Endometrial microvascular endothelial cells (primary cell): ENCODE data around the gene RAET1G. TPM values are rescaled to one million over a fixed set of nuclear protein-coding genes. Genes with fewer than 3 reads are reported as not detected.
"Not testable (repeated sequence)": the region's sequence is repeated elsewhere in the genome, so short reads cannot be mapped to it uniquely, and the experiment has no call there.

ENCODE experiments used
- in situ Hi-C: cut with HindIII; loops from 2 replicates; pipeline ENCODE4 v1.10.0; 2017; ENCODE audit warnings: low sequenced_read_pairs, low pct_unique_long_range_greater_than_20kb; ENCODE audit errors: inconsistent ontology term
- total RNA-seq: library from RNA; depleted of rRNA; stranded (reverse); fragments of >200 nt; gene quantifications from one replicate; pipeline ENCODE4 v1.2.3, GENCODE V29; 2015; ENCODE audit errors: inconsistent ontology term

RAET1G gene, protein sequence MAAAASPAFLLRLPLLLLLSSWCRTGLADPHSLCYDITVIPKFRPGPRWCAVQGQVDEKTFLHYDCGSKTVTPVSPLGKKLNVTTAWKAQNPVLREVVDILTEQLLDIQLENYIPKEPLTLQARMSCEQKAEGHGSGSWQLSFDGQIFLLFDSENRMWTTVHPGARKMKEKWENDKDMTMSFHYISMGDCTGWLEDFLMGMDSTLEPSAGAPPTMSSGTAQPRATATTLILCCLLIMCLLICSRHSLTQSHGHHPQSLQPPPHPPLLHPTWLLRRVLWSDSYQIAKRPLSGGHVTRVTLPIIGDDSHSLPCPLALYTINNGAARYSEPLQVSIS
- 0.37 TPM for total RNA-seq

DNA sequence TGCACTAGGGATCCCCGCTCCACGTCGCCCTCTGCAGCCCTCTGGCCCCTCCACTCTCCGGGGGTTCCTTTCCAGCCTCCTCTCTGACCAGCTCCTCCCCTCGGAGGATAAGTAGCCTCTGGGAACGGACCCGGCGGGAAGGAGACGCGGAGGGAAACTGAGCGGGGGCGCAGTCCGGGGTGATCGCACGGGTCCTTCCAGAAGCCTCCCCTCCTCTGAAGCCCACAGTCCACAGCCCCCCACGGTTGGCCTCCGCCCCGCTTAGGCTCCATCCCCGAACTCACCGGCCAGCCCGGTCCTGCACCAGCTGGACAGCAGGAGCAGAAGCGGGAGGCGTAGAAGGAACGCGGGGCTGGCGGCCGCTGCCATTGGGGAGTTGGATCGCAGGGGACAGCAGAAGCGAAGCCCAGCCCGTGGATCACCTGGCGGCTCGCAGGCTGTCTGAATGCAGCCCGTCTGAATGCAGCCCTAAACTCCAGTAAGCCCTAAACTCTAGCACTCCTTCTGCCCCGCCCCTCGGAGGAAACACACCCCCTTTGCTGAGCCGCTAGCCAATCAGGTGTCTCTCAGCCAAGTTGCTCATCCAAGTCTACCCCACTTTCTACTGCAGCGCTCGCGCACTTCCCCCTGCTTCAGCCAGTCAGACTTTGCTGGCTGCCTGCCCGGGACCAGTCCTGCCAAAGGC lies at the start of gene RAET1G:
TSS of gene RAET1G (minus strand) at position 480 of the 685 bp plus-strand sequence. CDS start at position 369, 111 bp downstream.
- in situ Hi-C loops = no loop called here

DNA sequence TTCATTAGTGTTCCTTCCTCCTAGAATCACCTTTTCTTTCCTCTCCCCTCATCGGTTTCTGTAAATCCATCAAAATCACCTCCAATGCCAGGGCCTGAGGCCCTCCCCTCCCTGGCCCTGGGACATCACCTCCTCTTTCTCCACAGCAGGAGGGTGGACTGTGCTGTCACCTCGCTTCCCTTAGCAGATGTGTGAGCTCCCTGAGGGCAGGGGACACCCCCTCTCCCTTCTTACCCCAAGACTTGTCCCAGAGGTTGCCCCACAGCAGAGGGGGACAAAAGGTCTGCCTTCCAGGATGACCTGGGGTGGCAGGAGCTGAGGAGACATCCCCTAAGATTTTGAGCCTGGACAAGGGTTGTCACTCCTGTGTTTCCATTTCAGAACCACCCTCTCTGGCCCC lies 46.7 kb upstream of the RAET1G start:
- in situ Hi-C loops = no loop called here

DNA sequence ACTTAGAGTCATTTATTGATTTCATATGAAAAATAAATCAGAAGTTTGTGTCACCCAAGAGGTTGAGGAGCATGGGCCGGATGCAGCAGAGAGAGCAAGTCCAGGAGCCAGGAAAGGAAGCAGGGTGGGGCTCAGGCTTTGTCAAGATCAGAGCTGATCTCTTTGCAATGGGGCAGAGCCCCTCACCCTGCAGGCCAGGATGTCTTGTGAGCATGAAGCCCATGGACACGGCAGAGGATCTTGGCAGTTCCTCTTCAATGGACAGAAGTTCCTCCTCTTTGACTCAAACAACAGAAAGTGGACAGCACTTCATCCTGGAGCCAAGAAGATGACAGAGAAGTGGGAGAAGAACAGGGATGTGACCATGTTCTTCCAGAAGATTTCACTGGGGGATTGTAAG lies 46.0 kb upstream of the RAET1G start:
- in situ Hi-C loops = not testable (repeated sequence)

DNA sequence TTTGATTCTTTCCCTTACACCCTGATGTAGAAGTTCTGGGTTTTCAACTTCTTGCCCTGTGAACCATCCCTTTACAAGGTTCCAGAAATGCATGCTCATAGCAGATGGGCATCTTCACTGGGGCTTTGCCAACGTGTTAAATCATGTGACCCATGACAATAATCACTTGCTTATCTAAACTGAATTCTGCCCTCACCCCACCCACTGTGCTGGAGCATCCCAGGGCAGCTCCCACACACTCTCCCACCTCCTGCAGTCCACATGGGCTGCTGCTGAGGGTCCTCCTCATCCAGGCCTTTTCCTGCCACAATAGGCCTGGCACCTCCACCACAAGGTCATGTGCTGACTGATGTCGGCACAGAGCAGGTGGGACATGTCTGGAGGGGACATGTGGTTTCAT lies 45.1 kb upstream of the RAET1G start:
- in situ Hi-C loops = not testable (repeated sequence)

DNA sequence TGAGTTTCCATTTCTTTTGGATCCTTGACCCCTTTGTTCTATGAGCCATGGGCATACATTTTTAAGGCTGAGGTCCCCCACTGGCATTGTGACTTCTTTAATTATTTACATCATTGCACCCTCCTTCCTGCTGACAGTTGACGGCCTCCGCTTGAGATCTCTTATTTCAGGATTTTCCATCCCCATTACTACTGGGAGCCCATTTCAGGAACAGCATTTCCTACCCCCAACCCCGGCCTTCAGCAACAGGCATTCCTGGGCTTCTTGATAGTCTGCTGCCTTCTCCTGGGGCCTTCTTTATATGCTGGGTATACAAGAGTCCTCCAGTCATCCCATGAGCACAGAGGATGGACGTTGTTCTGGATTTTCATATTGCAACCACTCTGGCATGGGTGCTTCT lies 44.7 kb upstream of the RAET1G start:
- in situ Hi-C loops = no loop called here

DNA sequence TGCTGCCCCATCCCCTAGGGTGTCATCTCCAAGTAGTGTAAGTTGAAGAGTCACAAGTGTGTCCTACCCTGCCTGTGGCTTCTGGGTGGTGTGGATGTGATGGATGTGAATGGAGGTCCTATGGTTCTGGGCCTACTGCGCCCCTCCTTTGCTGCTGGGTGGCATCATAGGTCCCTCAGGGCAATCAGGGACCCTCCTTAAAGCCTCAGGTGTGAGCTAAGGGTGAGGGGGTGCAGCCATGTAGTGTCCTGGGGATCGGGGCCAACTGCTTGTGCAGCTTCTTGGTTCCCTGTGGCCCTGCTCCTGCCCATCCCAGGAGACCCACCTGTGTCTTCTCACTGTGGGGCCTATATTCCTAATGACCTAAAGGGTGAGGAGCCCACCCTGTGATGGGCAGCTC lies 43.4 kb upstream of the RAET1G start:
- in situ Hi-C loops = not testable (repeated sequence)

DNA sequence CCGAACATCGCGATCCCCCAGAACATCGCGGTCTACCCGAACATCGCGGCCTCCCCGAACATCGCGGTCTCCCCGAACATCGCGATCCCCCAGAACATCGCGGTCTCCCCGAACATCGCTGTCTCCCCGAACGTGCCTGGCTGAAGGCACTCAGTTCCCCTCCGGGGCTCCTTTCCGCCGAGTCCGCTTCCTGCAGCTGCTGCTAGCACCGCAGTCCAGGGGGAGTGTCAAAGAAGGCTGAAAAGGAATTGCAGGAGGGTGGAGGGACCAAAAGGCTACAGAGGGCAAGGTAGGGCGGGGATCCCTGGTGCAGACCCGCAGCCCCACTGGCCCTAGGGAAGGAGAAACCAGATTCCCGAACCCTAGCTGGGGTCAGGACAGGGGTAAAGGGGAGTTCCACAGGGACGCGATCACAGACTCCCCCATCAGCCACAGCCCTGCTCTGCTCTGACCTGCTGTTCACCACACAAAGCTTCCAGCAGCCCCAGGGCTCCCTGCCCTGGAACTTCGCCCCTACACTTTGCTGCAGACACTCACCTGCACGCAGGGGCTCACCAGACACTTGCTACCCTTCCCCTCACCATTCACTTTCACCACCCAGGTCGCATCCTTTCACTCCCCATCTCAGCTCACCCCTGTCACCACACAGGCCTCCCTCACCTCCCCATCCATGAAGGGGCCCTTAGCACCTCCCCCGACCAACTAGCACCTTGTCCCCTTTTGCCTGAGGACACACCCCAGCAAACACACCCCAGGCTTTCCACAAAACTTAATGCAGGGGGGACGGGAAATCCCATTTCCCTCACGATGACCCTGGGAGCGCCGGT lies 42.5 kb upstream of the RAET1G start:
- in situ Hi-C loops = no loop called here

DNA sequence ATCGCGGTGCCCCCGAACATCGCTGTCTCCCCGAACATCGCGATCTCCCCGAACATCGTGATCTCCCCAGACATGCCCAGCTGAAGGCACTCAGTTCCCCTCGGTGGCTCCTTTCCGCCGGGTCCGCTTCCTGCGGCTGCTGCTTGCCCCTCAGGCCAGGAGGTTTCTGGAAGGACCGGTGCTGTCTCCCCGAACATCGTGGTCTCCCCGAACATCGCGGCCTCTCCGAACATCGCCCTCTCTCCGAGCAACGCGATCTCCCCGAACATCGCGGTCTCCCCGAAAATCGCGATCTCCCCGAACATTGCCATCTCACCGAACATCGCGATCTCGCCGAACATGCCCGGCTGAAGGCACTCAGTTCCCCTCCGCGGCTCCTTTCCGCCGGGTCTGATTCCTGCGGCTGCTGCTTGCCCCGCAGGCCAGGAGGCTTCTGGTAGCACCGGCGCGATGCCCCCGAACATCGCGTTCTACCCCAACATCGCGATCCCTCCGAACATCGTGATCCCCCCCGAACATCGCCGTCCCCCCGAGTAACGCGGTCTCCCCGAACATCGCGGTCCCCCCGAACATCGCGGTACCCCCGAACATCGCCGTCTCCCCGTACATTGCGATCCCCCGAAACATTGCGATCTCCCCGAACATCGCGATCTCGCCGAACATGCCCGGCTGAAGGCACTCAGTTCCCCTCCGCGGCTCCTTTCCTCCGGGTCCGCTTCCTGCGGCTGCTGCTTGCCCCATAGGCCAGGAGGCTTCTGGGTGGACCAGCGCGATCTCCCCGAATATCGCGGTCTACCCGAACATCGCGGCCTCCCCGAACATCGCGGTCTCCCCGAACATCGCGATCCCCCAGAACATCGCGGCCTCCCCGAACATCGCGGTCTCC lies 41.6 kb upstream of the RAET1G start:
- in situ Hi-C loops = no loop called here

DNA sequence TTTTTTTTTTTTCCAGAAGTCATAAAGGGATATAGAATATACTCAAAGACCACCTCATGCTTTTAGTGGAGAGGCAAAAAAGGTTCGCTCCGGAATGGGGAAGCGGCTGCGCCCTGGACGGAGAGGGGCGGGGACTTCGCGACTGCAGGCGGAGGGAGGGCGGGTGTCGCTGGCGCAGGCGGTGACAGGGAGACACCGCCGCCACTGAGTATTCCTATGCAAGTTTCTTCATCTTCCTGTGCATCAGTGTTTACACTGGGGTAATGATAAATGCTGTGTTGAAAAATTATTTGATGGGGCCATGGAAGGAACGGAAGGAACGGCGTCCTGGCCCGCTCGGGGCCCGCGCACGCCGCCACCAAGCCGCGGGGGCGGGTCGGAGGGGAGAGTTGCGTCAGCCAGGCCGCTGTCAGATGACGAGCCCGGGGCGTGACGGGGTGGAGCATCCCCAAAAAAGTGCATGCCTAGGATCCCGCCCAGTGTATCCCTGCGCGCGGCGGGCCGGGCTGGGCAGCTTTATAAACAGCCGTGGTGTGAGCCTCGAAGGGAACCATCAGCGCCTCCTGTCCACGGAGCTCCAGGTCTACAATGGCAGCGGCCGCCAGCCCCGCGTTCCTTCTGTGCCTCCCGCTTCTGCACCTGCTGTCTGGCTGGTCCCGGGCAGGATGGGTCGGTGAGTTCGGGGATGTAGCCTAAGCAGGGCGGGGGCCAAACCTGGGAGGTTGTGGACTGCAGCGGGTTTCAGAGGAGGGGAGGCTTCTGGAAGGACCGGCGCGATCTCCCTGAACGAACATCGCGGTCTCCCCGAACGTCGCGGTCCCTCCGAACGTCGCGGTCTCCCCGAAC lies 40.8 kb upstream of the RAET1G start, which contains the start of gene ULBP1:
TSS of gene ULBP1 (plus strand) at position 482 of the 846 bp plus-strand sequence. CDS start at position 589, 107 bp downstream.
- in situ Hi-C loops = no loop called here

DNA sequence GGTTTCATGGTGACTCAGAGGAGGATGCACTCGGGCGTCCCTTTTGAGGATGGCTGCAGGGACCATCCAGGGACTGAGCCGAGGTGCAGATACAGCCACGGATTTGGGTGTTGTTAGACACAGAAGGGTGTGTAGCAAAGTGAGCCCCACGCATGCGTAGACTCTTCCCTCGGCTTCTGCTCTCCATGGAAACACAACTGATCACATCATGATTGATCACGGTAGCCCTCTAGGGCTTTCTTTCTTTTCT lies 40.2 kb upstream of the RAET1G start:
- in situ Hi-C loops = no loop called here

DNA sequence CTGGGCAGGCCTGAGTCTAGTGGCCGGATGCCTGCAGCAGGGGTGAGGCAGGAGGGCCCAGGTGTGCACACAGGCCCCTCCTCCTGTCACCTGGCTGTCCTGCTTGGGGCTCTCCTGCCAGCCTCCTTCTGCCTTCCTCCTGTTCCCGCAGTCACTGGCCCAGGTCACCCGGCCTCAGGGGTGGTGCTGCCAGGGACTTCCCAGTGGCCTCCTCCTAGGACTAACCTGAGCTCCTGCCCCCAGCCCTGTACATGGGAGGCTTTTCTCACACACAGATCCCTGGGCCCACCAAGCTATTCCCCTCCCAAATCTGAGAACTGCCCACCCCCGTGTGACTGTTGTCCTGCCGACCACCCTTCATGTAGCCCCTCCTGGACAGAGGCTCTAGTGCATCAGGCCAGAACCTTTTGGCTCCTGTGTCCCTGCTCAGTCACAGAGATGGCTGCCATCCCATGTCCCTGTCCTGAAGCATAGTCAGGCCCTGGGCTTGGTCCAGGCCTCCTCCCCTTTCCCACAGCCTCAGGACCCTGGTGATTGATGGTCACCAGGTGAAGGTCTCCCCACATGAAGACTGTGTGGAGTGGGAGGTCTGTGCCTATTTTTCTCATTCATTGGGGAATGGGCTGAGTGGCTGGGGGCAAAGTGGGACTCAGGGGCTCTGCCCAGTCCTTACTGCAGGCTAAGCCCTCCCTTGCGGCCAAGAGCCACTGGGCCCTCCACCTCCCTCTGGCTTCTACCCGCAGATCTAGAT lies 39.7 kb upstream of the RAET1G start:
- in situ Hi-C loops = no loop called here

DNA sequence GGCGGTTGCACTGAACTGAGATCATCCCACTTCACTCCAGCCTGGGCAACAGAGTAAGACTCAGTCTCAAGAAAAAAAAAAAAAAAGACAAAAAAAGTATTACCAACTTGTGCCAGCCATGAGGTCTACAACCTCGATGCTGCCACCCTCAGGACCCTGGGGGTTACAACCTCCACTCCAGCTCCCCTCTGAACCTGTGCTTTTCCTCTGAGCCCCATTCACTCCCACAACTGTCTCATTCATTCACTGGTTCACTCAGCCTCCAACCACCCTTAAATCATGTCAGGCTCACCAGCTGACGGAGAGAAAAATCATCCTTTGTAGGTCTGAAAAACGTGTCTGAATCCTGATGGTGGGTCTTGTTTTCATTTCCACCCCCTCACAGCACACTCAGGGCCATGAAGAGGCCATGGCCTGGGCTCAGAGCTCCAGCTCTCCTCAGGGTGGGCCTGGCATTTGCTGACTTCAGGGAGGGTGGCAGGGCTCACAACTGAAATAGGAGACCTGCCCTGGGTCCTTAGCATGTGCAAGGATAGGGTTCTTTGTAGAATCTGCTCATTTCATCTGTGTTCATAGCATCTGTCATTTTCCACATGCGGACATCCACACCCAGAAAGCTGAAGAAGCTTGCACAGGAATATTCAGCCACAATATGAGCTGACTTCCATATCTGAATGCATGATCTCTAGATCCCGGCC lies 39.0 kb upstream of the RAET1G start:
- in situ Hi-C loops = no loop called here

DNA sequence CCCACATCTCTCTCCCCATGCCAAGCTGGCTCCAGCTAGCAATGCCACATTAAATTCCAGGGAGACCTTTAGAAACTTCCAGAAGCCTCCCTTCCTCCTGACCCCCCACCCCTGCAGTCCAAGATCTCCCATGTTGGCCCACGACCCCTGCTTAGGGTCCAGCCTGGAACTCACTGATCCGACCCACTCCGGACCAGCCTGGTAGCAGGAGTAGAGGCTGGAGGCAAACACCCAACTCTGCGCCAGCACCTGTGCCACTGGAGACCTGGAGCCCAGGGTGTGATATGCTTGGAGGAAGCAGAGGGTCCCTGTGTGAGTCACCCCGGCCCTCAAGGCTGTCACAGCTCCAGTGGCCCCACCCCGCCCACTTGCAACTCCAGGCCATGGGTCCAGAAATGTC lies 37.6 kb upstream of the RAET1G start:
- in situ Hi-C loops = no loop called here

DNA sequence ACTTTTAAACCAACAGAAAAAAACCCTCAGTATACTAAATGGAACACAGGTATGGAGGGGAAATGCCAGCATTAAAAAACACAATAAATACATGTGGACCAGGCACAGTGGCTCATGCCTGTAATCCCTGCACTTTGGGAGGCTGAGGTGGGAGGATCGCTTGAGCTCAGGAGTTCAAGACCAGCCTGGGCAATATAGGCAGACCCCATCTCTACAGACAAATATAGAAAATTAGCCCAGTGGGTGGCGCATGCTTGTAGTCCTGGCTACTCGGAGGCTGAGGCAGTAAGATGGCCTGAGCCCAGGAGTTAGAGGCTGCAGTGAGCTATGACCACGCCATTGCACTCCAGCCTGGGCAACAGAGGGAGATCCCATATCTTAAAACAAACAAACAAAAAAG lies 36.9 kb upstream of the RAET1G start:
- in situ Hi-C loops = not testable (repeated sequence)

DNA sequence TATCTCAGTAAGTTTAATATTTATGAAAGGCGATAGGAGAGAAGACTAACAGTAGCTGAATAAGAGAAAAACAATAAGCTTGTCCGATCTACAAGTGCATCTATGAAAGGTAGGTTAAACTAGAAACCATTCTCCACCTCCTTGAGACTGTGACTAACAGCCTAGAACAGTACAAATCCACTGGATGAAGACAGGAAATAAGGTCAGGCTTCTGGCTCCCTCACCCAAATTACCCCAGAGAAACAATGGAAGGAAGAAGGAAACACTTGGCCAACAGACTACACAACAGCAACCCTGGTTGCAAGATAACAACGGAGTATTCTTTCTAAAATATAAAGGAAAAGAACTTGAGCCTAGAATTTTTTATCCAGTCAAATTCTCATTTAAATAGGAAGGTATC lies 35.2 kb upstream of the RAET1G start:
- in situ Hi-C loops = not testable (repeated sequence)

DNA sequence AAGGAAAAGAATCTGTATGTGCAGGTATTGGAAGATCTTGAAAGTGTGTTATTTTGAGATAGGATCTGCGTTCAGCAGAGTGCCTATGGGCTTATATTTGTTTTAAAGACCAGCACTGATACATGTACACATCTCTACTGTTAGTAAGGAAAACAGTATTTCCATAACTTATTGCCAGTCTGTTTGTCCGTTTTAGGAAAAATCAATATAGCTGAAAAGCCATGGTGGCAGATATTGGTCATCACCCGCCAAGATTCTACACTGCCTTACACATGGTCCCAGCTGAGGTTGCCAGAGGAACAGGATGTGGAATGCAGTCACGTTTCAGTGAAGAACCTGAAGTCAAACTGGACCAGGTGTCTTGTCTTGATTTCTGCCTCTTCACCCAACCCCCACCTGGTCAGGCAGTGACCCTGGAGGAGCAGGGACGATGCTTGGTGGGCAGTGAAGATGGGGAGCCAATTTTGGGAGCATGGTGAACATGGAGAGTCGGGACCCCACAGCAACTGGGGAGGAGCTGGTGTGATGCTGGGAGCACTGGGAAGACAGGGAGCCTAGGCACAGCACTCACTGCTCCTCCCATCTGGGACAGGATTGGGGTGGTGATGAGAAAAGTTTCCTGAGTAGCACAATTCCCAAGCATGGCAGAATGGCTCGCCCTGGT lies 32.9 kb upstream of the RAET1G start:
- in situ Hi-C loops = not testable (repeated sequence)
